HG03558 (cell line): Measurements from ENCODE around the gene MTFR1L.
"Not testable (repeated sequence)": the region's sequence is repeated elsewhere in the genome, so short reads cannot be mapped to it uniquely, and the experiment has no call there.

Experiments used
- ATAC-seq: cut with Tn5 transposase; IDR thresholded peaks from one replicate; pipeline ENCODE4 v1.9.1; 2021; ENCODE audit warnings: moderate number of reproducible peaks; ENCODE audit not compliant: unreplicated experiment; ENCODE audit errors: extremely low read depth

Gene MTFR1L

GRCh38 chr1:25820247-25821111, 725 bp downstream of the MTFR1L start:
- ATAC-seq = peak; percentile 20

- no peak for ATAC-seq
Measured at GRCh38 chr1:25821112-25821476, 1.3 kb downstream of the MTFR1L start.

- no peak for ATAC-seq
Measured at GRCh38 chr1:25821630-25822091, 1.9 kb downstream of the MTFR1L start.

- ATAC-seq = no peak
Measured at GRCh38 chr1:25825605-25826004, 5.9 kb downstream of the MTFR1L start.

- no peak for ATAC-seq
Measured at GRCh38 chr1:25826571-25826970, 6.8 kb downstream of the MTFR1L start.

- no peak for ATAC-seq
Measured at GRCh38 chr1:25828491-25828890, 8.7 kb downstream of the MTFR1L start.

GRCh38 chr1:25829046-25829445, 9.3 kb downstream of the MTFR1L start:
- ATAC-seq = no peak

GRCh38 chr1:25831569-25832196, 11.9 kb downstream of the MTFR1L start:
- ATAC-seq = no peak

- ATAC-seq = no peak
Measured at GRCh38 chr1:25832336-25833037, 12.7 kb downstream of the MTFR1L start.

GRCh38 chr1:25833158-25833557, 13.4 kb downstream of the MTFR1L start:
- no peak for ATAC-seq

GRCh38 chr1:25834894-25835293, 15.1 kb downstream of the MTFR1L start:
- ATAC-seq = no peak

- no peak for ATAC-seq
Measured at GRCh38 chr1:25836695-25837094, 16.9 kb downstream of the MTFR1L start.

GRCh38 chr1:25837262-25837875, 17.6 kb downstream of the MTFR1L start:
- ATAC-seq = no peak

GRCh38 chr1:25839808-25840207, 20.1 kb downstream of the MTFR1L start:
- ATAC-seq = not testable (repeated sequence)

- ATAC-seq = no peak
Measured at GRCh38 chr1:25843483-25843882, 23.7 kb downstream of the MTFR1L start.

GRCh38 chr1:25844536-25845337, 25.0 kb downstream of the MTFR1L start:
- ATAC-seq = no peak

GRCh38 chr1:25845664-25846063, 25.9 kb downstream of the MTFR1L start:
- no peak for ATAC-seq

- ATAC-seq = no peak
Measured at GRCh38 chr1:25847929-25848328, 28.2 kb downstream of the MTFR1L start.

GRCh38 chr1:25848531-25848930, 28.8 kb downstream of the MTFR1L start:
- no peak for ATAC-seq

GRCh38 chr1:25854554-25854953, 34.8 kb downstream of the MTFR1L start:
- ATAC-seq = no peak
